Measurements from ENCODE around the gene HMGA1. TPM values are rescaled to one million over a fixed set of nuclear protein-coding genes. Genes with fewer than 3 reads are reported as not detected.
A peak's percentile ranks its signal among the peaks of the same experiment; 100 is the strongest.

HMGA1 gene
- total and polyA plus RNA-seq, 2 of the 13 experiments (the other 11 are each of a cell fraction or from before 2014, with no cell fraction given), result 117 to 145 TPM

- no peak for TF ChIP-seq PHF5A (CRISPR knock-in tag; IDR thresholded peaks at IDR 0.05; ENCODE audit: low read depth, unreplicated experiment)
- TF ChIP-seq POLR2G (IDR thresholded peaks at IDR 0.05; ENCODE audit: low read depth, low read length), result peak; percentile 89
- no peak for TF ChIP-seq CREM (IDR thresholded peaks at IDR 0.05)
- no peak for TF ChIP-seq CREM (CRISPR knock-in tag; IDR thresholded peaks at IDR 0.05)
- TF ChIP-seq ZNF383 (CRISPR knock-in tag; IDR thresholded peaks at IDR 0.05; ENCODE audit: borderline replicate concordance), result no peak
- peak; percentile 41 for TF ChIP-seq HINFP (CRISPR knock-in tag; IDR thresholded peaks at IDR 0.05; ENCODE audit: low read depth)
- TF ChIP-seq SMC3 (IDR thresholded peaks at IDR 0.05; ENCODE audit: low read length), result peak; percentile 40; the same call in 1 of the 2 replicates
- peak; percentile 79 for TF ChIP-seq ATF7-NPFF (CRISPR knock-in tag; IDR thresholded peaks at IDR 0.05; ENCODE audit: low read depth)
- TF ChIP-seq TFDP2 (CRISPR knock-in tag; IDR thresholded peaks at IDR 0.05), result peak; percentile 83
- no peak; the same call in 1 of the 2 replicates for TF ChIP-seq TGIF2 (CRISPR knock-in tag; IDR thresholded peaks at IDR 0.05)
- TF ChIP-seq ZKSCAN8 (CRISPR knock-in tag; IDR thresholded peaks at IDR 0.05; ENCODE audit: borderline replicate concordance), result no peak; the same call in 1 of the 2 replicates
- no peak for TF ChIP-seq PRMT3 (CRISPR knock-in tag; IDR thresholded peaks at IDR 0.05; ENCODE audit: borderline replicate concordance, low read depth)
- TF ChIP-seq ZKSCAN5 (CRISPR knock-in tag; IDR thresholded peaks at IDR 0.05), result no peak
- no peak; the same call in 1 of the 2 replicates for TF ChIP-seq RERE (CRISPR knock-in tag; IDR thresholded peaks at IDR 0.05; ENCODE audit: low read depth)
- no peak for TF ChIP-seq EED (CRISPR knock-in tag; IDR thresholded peaks at IDR 0.05)
- no peak; the same call in 1 of the 2 replicates for TF ChIP-seq ZXDC (CRISPR knock-in tag; IDR thresholded peaks at IDR 0.05)
- peak; percentile 88 for TF ChIP-seq ZBTB7B (CRISPR knock-in tag; IDR thresholded peaks at IDR 0.05)
- TF ChIP-seq SOX6 (IDR thresholded peaks at IDR 0.05), result no peak
- no peak; the same call in 1 of the 2 replicates for TF ChIP-seq SOX6 (CRISPR knock-in tag; IDR thresholded peaks at IDR 0.05)
These were observed 12.2 kb downstream of the HMGA1 start, which contains the start of gene SMIM29 (continued) for GRCh38 chr6:34248727-34249468.

Data from HepG2 (cell line).